ENCODE results near the gene SH3BP4. TPM values are rescaled to one million over a fixed set of nuclear protein-coding genes. Genes with fewer than 3 reads are reported as not detected.

SH3BP4 gene
- total and polyA plus RNA-seq, 2 of the 13 experiments (the other 11 are each of a cell fraction or from before 2014, with no cell fraction given) = 34.6 to 99.1 TPM

DNA sequence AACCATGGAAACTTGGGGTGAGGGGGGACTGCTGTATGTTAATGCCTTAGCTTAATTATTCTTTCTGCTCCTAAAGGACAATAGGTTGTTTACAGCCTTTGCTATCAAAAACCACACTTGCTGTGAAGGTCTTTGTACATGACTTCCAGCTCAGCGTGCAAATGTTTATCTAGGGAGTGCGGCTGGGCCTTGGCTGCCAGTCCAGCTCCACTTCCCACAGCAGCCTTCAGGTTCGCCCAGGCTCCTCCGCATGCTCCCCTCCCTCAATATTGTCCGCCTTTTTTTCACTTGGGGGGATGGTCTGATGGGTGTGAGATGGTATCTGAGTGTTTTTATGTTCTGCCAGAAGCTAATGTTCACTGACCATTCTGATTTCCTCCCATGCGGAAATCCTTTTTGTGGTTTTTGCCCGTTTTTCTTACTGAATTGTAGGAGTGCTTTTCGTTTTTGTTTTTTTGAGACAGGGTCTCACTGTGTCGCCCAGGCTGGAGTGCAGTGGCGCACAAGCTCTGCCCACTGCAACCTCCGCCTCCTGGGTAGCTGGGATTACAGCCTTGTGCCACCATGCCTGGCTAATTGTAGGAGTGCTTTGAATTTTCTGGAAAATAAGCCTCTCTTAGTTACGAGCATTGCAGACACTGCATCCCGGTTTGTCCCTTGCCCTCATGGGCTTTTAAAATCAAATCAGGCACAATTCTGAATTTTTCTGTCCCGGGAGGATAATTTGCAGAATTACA lies 28.8 kb downstream of the SH3BP4 start (continued):
- peak; percentile 31; the same call in 1 of the 2 replicates for TF ChIP-seq ZNF614 (CRISPR knock-in tag; IDR thresholded peaks at IDR 0.05; ENCODE audit: borderline replicate concordance)
- no peak for TF ChIP-seq ZNF230 (CRISPR knock-in tag; IDR thresholded peaks at IDR 0.05)
- peak; percentile 97 for TF ChIP-seq SOX5 (CRISPR knock-in tag; IDR thresholded peaks at IDR 0.05; ENCODE audit: borderline replicate concordance)
- TF ChIP-seq ELF3 (CRISPR knock-in tag; IDR thresholded peaks at IDR 0.05) = peak; percentile 74
- TF ChIP-seq ZNF644 (CRISPR knock-in tag; IDR thresholded peaks at IDR 0.05; ENCODE audit: low read depth) = peak; percentile 39; the same call in 1 of the 2 replicates
- TF ChIP-seq FOXA1 (IDR thresholded peaks at IDR 0.05) = no peak
- peak; percentile 54 for TF ChIP-seq FOXA1 (CRISPR knock-in tag; IDR thresholded peaks at IDR 0.05)
- no peak for TF ChIP-seq STAT5B (CRISPR knock-in tag; IDR thresholded peaks at IDR 0.05)
- peak; percentile 12; the same call in 1 of the 2 replicates for TF ChIP-seq CREM (IDR thresholded peaks at IDR 0.05)
- no peak for TF ChIP-seq CREM (CRISPR knock-in tag; IDR thresholded peaks at IDR 0.05)
- 0 out of 2 replicates have a peak, but pooled peaks have one; percentile 8 for TF ChIP-seq ZNF615 (CRISPR knock-in tag; IDR thresholded peaks at IDR 0.05; ENCODE audit: borderline replicate concordance)
- TF ChIP-seq, protein P1, sequence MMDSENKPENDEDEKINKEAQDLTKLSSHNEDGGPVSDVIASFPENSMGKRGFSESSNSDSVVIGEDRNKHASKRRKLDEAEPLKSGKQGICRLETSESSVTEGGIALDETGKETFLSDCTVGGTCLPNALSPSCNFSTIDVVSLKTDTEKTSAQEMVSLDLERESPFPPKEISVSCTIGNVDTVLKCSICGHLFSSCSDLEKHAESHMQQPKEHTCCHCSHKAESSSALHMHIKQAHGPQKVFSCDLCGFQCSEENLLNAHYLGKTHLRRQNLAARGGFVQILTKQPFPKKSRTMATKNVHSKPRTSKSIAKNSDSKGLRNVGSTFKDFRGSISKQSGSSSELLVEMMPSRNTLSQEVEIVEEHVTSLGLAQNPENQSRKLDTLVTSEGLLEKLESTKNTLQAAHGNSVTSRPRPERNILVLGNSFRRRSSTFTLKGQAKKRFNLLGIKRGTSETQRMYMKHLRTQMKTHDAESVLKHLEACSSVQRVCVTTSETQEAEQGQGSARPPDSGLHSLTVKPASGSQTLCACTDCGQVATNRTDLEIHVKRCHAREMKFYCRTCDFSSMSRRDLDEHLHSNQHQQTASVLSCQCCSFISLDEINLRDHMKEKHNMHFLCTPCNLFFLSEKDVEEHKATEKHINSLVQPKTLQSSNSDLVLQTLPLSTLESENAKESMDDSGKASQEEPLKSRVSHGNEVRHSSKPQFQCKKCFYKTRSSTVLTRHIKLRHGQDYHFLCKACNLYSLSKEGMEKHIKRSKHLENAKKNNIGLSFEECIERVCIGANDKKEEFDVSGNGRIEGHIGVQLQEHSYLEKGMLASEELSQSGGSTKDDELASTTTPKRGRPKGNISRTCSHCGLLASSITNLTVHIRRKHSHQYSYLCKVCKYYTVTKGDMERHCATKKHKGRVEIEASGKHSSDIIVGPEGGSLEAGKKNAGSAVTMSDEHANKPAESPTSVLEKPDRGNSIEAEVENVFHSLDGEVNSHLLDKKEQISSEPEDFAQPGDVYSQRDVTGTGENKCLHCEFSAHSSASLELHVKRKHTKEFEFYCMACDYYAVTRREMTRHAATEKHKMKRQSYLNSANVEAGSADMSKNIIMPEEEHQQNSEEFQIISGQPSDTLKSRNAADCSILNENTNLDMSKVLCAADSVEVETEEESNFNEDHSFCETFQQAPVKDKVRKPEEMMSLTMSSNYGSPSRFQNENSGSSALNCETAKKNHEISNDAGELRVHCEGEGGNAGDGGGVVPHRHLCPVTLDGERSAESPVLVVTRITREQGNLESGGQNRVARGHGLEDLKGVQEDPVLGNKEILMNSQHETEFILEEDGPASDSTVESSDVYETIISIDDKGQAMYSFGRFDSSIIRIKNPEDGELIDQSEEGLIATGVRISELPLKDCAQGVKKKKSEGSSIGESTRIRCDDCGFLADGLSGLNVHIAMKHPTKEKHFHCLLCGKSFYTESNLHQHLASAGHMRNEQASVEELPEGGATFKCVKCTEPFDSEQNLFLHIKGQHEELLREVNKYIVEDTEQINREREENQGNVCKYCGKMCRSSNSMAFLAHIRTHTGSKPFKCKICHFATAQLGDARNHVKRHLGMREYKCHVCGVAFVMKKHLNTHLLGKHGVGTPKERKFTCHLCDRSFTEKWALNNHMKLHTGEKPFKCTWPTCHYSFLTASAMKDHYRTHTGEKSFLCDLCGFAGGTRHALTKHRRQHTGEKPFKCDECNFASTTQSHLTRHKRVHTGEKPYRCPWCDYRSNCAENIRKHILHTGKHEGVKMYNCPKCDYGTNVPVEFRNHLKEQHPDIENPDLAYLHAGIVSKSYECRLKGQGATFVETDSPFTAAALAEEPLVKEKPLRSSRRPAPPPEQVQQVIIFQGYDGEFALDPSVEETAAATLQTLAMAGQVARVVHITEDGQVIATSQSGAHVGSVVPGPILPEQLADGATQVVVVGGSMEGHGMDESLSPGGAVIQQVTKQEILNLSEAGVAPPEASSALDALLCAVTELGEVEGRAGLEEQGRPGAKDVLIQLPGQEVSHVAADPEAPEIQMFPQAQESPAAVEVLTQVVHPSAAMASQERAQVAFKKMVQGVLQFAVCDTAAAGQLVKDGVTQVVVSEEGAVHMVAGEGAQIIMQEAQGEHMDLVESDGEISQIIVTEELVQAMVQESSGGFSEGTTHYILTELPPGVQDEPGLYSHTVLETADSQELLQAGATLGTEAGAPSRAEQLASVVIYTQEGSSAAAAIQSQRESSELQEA (CRISPR knock-in tag; IDR thresholded peaks at IDR 0.05; ENCODE audit: not compliant biosample characterization) = no peak
- TF ChIP-seq KLF16 (CRISPR knock-in tag; IDR thresholded peaks at IDR 0.05) = peak in 1 of 2 experiments; percentile 53; a peak in 2 of 4 replicates
- 0 out of 2 replicates have a peak, but pooled peaks have one; percentile 24 for TF ChIP-seq MBD4 (IDR thresholded peaks at IDR 0.05; ENCODE audit: borderline replicate concordance, low read length)
- TF ChIP-seq ZNF12 (CRISPR knock-in tag; IDR thresholded peaks at IDR 0.05) = peak; percentile 32; the same call in 1 of the 2 replicates
- TF ChIP-seq, protein P2, sequence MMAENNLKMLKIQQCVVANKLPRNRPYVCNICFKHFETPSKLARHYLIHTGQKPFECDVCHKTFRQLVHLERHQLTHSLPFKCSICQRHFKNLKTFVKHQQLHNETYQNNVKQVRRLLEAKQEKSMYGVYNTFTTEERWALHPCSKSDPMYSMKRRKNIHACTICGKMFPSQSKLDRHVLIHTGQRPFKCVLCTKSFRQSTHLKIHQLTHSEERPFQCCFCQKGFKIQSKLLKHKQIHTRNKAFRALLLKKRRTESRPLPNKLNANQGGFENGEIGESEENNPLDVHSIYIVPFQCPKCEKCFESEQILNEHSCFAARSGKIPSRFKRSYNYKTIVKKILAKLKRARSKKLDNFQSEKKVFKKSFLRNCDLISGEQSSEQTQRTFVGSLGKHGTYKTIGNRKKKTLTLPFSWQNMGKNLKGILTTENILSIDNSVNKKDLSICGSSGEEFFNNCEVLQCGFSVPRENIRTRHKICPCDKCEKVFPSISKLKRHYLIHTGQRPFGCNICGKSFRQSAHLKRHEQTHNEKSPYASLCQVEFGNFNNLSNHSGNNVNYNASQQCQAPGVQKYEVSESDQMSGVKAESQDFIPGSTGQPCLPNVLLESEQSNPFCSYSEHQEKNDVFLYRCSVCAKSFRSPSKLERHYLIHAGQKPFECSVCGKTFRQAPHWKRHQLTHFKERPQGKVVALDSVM (CRISPR knock-in tag; IDR thresholded peaks at IDR 0.05) = peak; percentile 31; the same call in 1 of the 2 replicates
- TF ChIP-seq HMG20A (CRISPR knock-in tag; IDR thresholded peaks at IDR 0.05; ENCODE audit: borderline replicate concordance) = peak; percentile 53; the same call in 1 of the 2 replicates
- TF ChIP-seq FIP1L1 (IDR thresholded peaks at IDR 0.05; ENCODE audit: borderline replicate concordance, insufficient read depth, low read depth, low read length) = no peak
- no peak for TF ChIP-seq HNRNPLL (IDR thresholded peaks at IDR 0.05; ENCODE audit: low read depth, low read length, poor library complexity, severe bottlenecking)

All from HepG2 (cell line).